GM19463 (cell line): ENCODE results near the gene INTS1.

ENCODE experiments used
- ATAC-seq: cut with Tn5 transposase; IDR thresholded peaks from one replicate; pipeline ENCODE4 v1.9.1; 2021; ENCODE audit warnings: mild to moderate bottlenecking, moderate library complexity; ENCODE audit not compliant: unreplicated experiment

The INTS1 gene, protein sequence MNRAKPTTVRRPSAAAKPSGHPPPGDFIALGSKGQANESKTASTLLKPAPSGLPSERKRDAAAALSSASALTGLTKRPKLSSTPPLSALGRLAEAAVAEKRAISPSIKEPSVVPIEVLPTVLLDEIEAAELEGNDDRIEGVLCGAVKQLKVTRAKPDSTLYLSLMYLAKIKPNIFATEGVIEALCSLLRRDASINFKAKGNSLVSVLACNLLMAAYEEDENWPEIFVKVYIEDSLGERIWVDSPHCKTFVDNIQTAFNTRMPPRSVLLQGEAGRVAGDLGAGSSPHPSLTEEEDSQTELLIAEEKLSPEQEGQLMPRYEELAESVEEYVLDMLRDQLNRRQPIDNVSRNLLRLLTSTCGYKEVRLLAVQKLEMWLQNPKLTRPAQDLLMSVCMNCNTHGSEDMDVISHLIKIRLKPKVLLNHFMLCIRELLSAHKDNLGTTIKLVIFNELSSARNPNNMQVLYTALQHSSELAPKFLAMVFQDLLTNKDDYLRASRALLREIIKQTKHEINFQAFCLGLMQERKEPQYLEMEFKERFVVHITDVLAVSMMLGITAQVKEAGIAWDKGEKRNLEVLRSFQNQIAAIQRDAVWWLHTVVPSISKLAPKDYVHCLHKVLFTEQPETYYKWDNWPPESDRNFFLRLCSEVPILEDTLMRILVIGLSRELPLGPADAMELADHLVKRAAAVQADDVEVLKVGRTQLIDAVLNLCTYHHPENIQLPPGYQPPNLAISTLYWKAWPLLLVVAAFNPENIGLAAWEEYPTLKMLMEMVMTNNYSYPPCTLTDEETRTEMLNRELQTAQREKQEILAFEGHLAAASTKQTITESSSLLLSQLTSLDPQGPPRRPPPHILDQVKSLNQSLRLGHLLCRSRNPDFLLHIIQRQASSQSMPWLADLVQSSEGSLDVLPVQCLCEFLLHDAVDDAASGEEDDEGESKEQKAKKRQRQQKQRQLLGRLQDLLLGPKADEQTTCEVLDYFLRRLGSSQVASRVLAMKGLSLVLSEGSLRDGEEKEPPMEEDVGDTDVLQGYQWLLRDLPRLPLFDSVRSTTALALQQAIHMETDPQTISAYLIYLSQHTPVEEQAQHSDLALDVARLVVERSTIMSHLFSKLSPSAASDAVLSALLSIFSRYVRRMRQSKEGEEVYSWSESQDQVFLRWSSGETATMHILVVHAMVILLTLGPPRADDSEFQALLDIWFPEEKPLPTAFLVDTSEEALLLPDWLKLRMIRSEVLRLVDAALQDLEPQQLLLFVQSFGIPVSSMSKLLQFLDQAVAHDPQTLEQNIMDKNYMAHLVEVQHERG (N-terminal part only)

DNA sequence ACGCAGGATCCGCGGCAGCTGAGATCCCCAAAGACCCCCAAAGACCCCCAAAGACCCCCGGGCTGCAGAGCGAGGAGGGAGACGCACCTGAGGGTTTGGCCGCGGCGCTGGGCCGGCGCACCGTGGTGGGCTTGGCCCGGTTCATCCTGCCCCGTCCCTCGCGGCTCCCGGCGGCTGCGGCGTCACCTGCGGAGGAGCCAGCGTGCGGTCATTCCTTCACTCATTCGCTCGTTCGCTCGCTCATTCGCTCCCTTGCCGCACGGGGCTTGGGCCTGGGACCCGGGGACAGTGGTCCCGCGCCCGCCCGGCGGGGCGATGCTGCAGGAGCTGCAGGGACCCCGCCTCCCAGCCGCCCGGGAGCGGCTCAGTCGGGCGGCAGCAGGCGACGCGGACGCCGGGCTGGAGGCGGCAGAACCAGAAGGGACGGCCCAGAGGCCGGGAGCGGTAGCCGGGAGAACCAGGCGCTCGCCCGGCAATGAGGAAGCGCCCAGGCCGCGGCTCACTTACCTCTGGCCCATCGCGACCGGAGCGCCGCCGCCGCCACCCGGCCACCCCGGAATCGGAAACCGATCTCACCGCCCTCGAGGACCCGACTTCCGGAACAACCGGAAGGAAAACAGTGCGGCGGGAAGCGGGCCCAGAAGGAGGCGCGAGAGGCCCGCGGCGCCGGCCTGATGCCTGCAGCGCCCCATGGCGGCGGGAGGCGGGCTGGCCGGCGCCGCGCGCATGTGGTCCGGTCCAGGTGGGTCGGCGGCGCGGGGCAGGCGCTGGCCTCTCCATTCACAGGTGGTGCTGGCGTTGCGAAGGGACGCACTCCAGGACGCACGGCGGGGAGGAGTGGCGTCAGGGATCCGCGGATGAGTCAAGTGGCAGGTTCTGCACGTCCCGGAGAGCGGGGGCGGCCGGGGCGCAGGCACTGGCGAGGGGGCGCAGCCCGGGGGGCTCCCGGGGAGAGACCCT, at the start of gene INTS1:
Gene INTS1, minus strand, starts transcription at position 574 of the 960 bp plus-strand sequence. Its CDS starts 429 bp downstream, at position 145.
- peak; percentile 90 for ATAC-seq

DNA sequence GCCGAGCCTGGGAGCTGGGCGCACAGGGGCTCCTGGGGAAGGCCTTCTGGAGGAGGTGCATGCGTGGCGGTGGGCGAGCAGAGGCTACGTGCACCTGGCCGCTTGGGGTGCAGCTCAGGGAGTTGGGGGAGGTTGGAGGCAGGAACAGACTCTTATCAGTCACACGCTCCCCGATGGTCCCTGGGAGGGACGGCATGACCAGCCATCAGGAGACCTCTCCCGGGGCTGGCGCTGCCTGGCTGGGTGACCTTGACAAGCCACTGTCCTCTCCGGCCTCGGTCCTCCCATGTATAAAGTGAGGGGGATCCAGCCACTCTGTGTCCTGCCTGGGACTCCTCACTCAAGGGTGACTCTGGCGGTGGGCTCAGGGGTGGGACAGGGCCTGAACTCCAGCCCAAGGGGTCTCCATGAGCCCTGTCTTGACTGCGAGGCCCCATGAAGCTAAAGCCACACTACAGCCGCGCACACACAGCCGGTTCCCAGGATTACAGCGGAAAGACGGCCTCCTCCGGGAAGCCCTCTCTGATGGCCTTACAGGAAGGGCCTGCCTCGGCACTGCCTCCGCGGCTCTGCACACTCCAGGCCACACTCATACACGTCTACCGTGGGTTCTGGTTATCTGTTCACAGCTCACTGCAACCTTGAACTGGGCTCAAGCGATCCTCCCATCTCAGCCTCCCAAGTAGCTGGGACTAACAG, 49.5 kb upstream of the INTS1 start:
- ATAC-seq: no peak

DNA sequence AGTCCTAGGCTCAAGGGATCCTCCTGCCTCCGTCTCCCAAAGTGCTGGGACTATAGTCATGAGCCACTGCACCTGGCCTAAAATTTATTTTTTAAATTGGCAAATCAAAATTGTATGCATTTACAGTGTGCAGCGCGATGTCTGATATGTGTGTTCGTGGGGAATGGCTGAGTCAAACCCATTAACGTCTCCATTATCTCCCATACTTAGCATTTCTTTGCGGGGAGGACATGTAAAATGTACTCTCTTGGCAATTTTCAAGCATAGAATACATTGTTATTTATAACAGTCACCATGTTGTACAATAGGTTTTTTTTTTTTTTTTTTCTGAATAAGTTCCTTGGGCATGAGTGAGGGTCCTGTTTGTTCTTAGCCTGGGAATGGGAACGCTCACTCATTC, 48.0 kb upstream of the INTS1 start:
- no peak for ATAC-seq

DNA sequence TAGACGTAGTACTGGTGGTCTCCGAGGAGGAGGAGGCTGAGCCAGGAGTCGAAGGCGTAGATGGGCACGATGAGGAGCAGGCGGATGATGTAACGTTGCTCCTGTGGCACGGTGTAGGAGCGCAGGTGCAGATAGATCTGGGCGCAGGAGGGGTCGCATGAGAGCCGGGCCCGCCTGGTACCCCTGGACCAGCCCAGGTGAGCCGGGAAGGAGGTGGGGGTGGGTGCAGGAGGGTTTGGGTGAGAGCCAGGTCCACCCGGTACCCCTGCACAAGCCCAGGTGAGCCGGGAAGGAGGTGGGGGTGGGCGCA, 46.6 kb upstream of the INTS1 start:
- no peak for ATAC-seq

DNA sequence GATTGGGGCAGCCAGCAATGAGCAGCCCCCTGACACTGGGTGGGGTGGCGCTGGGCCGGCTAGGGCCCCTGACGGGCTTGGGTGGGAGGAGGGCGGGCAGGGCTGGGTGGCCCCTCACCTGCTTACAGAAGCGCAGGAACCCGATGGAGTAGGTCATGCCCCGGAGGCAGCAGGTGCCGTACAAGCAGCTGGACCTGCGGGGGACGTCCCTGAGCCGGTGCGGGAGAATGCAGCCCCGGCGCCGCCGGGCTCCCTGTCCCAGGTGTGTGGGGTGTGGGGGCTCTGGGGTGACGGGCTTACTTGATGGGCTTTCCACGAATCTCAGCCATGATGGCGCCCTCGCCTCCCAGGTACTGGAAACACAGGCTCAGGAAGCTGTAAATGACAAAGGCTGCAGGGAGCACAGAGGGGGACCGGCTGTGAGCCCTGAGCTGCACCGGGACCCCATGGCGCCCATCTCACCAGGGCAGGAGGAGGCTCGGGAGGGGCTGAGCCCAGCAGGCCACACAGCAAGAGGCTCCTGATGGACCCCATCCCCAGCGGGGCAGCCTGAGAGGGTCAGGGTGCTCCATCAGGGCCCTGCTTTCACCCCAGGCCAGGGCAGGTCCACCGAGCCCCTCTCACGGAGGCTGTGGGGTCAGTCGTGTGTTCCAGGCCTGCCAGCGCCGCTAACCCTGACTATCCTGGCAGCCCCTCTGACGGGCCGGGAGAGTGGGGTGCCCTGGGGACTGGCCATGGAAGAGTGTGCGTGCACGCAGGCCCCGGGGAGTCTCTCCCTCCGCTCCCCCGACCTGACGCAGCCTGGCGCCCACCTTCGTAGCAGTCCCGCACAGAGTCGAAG, 46.0 kb upstream of the INTS1 start:
- no peak for ATAC-seq

DNA sequence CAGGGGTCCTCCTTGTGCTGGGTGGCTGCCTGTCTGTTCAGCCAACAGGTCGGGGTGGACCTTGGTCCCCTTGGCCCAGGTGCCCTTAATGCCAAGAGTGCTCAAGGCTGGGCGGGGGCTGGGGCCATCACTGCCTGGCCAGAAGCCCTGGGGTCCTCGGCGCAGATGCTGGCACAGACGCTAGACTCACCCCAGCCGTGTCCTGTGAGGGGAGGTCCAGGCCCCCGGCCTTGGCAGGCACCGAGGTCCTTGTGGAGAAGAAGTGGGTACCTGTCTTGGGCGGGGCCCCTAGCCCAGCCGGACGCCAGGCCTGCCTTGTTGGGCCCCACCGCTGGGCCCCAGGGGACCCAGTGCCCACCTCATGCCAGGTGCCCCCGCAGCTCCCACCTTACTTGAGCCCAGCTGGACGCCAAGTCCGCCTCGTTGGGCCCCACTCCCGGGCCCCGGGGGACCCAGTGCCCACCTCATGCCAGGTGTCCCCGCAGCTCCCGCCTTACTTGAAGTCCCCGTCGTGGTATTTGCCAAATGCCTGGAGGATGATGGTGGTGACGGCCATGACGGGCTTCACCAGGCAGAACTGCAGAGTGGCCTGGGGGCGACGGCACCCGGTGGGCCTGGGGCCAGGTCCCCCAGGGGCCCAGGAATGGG, 45.3 kb upstream of the INTS1 start:
- ATAC-seq: no peak

DNA sequence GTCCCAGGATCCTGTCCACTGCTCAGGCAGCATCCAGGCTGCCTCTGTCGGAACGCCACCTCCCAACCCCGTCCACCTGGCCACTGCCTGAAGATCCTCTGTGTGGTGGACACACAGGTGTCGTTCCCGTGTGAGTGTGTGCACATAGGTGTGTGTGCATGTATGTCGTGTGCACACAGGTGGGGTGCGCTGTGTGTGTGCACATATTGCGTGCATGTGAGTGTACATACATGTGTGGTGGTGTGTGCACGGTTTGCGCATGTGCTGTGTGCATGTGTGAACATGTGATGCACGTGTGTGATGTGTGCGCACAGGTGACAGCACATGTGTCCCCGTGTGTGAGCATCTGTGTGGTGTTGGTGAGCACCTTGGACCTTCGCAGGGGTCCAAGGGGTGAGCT, 44.8 kb upstream of the INTS1 start:
- no peak for ATAC-seq

DNA sequence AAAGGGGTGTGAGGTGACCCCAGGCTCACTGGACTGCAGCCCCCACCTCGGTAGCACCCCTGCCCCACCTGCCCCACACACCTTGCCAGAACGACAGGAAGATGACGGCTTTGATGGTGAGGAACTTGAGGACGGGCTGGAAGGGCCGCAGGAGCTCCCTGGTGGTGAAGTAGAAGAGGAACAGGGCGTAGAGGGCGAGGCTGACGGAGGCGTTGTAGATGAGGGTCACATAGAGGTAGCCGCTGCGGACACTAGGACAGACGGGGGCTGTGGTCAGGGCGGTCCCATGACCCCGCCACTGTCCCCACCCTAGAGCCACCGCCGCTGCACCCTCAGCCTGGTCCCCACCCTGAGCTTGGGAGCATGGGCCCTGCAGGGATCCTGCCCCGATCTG, 44.2 kb upstream of the INTS1 start:
- ATAC-seq: no peak

DNA sequence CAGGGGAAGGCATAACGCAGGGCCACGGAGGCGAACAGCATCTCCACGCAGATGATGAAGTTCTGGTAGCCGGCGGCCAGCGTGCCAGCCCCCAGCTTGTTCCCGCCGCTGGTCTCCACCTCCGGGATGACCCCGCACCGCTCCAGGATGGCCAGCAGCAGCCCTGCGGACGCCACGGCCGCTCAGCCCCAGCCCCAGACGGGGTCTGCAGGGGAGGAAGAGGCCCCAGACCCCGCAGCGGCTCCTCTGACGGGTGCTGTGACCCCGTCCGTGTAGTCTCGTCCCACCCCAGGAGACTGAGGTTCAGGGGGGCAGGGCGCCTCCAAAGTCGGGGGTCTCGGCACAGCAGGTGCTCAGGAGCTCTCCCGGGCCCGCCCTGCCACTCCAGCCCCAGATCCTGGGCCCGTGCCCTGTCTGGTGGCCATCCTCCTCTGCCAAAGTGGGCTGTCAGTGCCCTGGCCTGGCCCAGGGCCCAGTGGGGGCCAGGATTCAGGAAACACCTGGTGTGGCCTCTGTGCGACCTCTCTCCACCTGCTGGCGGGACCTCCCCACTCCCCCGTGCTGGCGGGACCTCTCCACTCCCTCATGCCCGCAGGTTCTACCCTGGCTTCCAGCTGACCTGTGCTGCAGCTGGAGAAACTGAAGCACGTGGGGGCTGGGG, 43.7 kb upstream of the INTS1 start:
- no peak for ATAC-seq

DNA sequence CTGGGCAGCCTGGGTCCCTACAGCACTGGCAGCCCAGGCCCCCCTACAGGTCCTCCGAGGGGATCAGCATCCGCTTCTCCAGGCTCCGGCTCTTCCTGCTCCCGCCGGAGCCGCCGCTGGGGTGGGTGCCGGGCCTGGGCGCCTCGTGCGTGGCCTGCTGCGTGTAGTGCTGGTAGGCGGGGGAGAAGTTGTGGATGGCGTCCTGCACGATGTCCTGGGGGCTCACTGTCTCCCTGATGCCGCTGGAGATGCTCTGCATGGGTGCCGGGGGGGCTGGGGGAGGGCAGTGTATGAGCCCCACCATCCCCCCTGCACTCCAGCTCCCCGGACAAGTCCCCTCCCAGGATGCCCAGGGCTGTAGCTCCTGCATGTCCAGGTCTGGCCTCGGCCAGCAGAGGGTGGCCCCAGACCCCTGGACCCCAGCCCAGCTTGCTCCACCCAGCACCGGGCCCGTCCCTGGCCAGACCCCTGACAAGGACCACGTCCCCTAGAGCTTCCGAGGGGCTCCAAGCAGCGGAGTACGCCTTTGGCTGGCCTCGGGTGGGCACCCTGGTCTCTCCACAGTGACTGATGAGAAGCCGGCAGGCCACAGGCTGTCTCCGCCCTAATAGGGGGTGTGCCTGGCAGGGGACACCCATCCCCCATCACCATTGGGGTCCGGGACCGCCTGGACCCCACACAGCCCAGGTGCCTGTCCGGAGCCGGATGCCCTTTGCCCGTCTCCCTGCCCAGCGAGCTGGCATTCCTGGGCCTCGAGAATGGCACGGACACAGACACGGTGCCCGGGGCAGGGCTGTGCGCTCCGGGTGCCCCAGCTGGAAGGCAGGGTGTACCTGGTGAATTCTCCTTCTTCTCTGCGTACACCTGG, 43.0 kb upstream of the INTS1 start:
- no peak for ATAC-seq

DNA sequence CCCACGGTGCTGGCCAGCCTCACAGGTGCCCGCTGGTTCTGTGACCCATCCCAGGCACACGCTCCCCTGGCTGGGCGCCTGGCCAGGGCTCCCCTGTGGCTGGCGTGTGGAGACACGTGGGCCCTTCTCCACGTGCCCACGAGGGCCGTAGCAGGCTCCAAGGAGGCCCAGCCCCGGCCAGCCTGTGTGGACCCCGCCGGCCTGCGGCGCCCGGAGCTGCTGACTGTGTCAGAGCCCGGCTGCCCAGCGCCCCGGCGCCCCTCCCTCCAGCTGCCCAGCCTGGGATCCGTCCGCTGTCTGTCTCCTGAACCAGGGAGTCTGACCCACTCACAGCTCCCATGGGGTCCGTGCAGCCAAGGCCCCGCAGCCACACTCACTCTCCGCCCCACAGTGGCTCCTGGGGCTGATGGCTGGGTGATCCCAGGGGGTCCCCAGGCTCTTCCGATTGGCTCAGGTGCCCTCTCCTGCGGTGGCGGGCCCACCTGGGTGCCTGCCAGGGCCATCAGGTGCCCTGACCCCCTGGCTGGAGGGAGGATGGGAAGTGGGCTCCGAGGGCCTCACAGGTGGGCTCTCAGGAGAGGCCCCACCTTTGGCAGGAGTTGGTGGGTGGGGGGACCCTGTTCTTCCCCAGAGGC, 42.2 kb upstream of the INTS1 start:
- no peak for ATAC-seq

DNA sequence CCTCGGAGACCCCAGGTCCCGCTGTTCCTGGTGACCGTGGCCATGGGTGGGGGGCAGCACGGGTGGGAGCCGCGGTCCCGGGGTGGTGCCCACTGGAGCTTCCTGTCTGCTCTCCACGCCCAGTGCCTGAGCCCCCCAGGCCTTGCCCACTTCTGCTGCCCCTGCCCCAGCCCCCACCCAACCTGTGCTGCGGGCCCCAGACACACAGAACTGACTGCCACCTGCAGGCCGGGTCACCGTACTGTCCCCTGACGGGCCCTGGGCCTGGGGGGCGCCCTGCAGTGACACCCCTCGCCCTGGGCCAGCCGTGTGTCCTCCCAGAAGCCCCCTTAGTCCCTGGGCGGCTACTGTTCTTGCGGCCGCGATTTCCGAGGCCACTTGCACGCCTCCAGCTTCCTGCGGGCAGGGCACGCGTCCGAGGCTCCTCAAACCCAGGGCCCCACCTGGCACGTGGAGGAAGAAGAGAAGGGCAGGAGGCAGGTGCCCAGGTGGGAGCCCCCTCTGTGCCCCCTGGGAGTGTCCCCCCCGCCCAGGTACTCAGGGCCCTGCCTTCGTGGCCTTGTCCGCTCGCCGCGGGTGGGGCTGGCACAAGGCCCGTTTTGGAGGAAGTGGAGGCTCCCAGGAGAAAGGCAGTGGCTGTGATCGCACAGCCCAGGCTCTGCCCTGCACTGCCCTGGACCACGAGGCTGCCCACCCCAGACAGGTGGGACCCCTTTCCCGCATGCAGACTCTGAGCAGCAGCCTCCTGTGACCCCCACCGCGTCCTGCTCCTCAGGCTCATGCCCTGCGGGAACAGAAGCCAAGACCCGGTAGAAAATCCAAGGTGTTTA, 41.4 kb upstream of the INTS1 start:
- no peak for ATAC-seq

DNA sequence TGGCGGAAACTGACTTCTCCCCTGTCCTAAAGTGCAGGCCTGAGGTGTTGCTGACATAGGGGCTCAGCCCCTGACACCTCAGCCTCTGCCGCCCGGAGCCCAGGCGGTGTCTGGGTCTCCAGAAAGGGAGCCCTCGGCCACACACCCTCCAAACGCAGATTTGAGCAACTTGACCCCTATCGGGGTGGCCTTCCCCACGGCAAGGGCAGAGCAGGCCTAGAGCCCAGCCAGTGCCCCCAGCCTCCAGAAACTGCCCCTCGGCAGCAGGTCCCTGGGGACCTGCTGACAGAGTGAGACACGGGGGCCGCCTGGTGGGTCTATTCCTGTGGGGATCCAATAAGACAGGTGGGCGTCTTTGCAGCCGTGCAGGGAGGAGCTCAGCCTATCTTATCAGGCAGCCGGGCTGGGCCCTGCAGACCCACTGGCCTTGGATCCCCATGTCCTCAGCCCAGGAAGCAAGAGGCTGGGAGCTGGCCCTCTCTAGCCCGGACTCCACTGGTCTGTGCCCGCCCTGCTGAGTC, 40.8 kb upstream of the INTS1 start:
- no peak for ATAC-seq

DNA sequence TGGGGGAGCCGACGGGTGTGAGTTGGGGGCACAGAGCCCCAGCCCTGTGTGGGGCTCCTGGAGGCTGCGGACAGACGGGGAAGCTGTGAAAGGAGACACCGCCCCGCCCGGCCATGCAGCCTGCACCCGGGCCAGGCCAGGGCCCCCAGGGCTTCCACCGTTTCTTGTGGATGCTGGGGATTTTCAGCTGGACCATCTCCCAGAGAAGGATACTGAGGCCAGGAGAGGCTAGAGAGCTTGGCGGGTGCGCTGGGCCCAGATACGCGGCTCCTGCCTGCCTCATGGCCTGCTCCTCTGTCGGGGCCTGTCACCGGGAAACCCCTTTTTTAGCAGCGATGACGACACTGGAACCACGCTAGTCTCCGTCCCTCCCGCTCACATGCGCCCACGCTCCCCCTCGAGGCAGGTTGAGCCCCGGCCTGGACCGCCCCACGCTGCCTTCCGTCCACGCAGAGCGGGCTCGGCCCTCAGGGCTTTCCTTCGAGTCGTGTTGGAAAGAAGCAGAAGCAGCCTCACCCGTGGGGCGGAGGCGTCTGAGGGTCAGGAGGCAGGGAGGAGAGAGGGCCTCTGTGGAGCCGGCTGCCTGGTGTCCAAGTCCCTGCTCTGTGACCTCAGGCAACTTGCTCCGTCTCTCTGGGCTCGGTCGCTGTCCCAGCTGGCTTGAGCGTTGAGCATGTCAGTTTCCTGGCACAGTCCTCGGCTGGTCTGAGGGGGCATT, 40.1 kb upstream of the INTS1 start:
- ATAC-seq: no peak

DNA sequence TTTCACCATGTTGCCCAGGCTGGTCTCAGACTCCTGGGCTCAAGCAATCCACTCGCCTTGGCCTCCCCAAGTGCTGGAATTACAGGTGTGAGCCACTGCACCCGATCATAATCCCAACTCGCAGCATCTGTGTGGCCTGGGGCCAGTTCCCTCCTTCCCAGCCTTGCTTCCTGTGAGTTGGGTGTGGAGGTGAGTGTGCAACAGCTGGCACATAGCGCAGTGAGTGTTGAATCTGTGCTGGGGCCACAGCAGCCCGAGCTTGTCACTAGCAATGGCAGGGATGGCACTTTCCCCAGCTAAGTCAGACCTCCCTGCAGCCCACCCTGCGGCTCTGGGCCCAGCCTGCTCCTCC, 39.6 kb upstream of the INTS1 start:
- no peak for ATAC-seq
